Brain pericyte (primary cell): ENCODE measurements around the gene TRABD2B.

Experiments used
- DNase-seq: peaks from one replicate; pipeline ENCODE4 v3.0.0-alpha.2; 2012; ENCODE audit warnings: low read depth, low spot score

TRABD2B gene

DNA sequence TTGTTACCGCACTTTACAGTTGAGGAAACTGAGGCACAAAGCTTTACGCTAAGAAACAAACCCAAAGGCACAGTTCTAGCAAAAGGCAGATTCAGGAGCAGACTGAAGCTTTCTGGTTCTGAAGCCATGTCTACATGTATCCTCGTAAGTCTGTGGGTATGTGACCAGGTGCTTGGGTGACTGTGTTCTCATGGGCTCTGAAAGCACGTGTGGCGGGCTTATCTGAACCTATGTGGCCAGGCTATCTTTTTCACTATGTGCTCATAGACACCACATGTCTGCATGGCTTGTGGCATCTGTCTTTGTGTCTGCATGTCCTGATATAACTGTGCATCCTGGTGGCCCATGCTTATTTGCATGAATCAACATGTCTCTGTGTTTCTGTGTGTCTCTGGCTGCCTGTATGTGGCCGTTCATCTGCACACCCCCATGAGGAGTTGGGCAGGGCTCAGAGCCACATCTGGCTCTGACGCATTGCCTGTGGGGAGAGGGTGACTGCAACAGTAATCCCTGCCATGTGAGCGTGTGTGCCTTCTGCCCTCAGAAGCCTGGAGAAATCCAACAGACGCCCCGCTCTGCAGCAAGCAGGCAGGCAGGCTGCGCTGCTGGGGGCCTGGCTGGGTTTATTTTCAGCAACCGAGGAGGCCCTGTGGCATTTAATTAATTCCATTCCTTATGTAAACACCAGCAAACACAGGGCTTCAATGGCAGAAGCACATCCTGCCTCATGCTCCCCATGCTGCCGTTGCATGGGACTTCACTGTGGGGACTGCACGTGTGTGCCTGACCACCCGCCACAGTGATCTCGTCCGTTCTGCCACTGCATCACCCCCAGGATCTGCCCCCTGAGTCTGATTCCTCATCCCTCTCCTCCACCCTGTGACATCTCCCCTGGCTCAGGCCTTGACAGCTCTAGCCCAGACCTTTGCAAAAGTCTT is 115.4 kb downstream of the TRABD2B start:
- DNase-seq: peak; percentile 56

DNA sequence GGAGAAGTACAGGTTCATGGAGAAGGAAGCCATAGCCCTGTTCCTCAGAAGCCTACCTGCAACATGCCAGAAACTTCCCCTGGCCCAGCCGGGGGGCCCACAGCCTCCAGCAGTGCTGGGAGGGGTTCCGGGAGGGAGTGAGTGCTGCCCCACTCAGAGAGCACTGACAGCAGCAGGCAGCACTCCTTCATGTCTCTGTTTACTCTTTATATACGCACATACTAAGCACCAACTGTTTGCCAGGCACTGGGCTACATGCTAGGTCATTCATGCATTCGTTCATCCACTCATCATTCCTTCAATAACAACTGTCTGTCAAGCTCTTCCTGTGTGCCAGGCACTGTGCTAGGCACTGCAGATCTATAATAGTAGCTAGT is 120.6 kb downstream of the TRABD2B start:
- no peak for DNase-seq

DNA sequence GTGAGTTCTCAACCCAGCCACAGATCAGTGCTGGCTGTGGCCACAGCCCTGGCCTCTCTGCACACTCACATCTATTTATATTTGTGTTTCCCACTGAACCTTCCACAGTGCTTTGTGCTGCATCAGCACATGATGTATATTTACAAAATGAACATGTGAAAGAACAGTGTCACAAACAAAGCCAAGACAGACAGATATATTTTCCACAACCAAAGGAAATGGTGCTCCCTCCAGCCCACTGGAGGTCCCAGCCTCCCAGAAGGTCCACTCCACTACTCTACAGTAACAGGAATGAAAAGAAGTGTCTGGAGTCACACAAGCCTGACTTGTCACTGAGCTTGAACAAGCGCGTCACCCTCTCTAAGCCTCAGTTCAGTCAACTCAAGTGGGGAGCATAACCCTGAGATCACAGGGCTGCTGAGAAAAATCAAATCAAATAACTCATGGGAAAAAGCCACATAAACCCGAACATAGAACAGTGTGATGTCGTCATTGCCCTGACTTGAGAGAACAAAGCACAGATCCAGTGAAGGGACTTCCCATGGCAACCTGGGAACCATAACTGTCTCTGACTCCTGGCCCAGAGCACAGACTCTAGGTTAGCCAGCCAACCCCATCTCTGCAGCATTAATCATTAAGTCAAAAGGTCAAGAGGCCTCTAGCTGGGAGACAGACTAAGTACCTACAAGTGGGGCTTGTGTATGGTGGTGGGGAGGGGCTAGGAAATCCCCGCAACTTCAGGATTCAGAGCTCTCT is 121.2 kb downstream of the TRABD2B start:
- DNase-seq: no peak

DNA sequence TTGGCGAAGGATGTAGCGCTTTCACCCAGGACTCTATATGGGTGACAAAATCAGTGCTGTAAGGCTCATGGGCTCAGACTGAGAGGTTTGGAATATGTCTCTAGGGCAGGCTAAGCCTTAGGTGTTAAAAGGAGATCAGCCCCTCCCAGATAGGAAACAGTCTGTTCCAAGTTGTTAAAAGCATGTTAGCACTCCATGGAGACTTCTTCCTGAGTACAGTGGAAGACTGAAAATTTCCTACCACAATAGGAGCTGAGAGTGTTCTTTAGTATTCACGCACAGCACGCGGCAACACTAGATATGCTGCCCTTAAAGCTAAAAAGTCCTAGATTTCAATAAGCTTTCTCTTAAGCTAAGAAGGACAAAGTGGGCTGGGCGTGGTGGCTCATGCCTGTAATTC is 122.1 kb downstream of the TRABD2B start:
- no peak for DNase-seq

DNA sequence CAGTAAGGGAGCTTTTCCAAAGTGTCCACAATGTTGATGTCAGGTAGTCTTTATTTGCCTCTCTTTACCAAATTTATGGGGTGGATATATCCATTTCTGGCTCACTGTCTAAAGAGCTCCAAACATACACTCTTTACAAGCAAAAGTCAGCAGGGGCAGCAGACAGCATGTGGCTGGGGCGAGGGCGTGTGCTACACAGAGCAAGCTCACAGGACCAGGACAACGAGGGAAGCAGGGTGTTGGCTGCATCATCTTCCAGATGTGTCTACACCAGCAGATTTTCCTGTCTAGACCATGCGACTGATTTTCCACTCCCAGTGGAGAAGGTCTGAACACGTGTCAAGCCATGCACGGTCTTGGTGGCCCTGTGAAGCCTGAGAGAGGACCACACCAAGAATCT is 123.8 kb downstream of the TRABD2B start:
- no peak for DNase-seq

DNA sequence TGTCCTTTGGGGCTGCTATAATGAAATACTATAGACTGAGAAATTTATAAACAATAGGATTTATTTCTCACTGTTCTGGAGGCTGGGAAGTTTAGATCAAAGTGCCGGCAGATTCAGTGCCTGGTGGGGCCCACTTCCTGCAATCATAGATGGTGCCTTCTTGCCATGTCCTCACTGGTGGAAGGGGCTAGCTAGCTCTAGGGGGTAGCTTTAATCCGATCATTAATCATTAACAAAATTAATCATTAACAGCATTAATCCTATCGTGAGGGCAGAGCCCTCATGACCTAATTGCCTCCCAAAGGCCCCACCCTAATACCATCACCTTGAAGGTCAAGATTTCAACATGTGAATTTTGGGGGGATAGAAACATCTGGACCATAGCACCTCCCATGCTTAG is 124.3 kb downstream of the TRABD2B start:
- no peak for DNase-seq

DNA sequence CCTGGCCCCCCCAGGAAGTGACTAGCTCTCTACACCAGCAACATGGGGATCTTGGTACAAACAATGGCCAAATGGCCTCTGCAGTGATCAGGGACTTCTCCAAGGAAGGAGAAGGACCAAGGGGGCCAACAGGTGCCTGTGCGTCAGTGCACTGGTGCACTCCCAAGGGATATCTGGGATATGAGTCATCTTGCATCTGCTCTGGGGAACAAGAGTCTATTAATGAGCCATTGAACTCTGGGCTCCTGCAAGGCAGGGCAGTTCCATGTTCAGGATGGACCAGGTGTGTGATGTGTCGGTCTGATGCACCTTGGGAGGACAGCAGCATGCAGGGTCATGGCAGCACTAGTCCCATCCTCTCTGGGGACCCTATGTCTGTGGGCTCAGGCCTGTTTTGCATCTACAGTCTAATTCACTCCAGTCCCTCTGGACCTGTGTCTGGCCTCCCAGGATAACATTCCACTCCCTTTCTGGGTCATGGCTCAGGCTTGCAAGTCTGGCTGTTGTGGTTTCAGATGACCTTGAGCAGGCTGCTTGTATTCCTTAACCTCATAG is 125.3 kb downstream of the TRABD2B start:
- no peak for DNase-seq

DNA sequence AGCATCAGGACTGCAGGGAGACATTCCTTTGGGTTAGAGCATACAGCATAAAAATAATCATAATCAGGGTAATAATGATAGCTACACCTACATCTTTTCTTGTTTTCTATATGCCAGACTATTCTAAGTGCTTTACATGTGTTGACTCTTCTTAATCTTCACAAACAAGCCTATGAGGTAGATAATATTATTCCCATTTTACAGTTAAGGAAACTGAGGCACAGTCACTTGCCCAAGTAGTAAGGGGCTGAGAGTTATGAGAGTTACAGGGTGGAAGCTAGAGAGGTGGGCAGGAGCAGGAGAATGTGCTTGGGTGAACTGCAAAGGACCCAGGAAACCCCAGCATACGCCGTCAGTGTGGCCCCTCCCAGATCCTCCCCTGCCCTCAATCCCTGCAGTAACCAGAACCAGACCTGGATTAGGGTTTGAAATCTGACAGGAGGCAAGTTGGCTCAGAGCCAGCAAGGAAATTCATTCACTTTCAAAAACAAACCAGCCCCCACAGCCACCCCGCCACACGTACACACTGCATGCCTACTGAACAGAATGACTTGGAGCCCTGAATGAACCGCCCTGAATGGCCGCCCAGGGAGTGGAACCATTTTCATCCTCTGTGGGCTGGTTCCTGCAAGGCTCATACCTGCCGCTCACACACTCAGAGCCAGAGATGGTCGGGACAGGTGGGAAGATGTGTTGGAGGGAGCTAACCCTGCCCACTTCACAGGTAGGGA is 126.1 kb downstream of the TRABD2B start:
- no peak for DNase-seq

DNA sequence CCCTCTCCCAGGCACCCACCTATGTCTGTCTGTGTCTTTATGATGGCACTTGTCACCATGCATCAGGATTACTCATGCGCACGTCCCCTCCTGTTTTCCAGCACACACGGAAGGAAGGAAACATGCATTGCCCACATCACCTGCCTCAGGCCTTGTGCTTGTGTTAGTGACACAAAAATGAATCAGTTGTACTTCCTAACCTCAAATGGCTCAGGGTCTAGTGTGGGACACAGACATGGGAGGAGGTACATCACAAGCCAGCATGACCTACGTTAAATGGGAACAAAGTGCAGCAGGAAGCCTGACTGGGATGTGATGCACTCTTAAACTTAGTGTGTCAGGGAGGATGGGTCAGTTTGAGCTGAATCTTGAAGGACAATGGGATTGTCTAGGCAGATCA is 126.7 kb downstream of the TRABD2B start:
- DNase-seq: no peak

DNA sequence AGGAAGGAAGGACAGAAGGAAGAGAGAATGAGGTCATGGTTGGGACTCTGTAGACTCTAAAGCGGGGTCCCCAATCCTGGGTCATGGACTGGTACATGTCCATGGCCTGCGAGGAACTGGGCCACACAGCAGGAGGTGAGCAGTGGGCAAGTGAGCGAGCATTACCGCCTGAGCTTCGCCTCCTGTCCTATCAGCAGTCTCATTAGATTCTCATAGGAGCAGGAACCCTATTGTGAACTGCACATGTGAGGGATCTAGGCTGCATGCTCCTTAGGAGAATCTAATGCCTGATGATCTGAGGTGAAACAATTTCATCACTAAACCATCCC is 128.9 kb downstream of the TRABD2B start:
- DNase-seq: no peak

DNA sequence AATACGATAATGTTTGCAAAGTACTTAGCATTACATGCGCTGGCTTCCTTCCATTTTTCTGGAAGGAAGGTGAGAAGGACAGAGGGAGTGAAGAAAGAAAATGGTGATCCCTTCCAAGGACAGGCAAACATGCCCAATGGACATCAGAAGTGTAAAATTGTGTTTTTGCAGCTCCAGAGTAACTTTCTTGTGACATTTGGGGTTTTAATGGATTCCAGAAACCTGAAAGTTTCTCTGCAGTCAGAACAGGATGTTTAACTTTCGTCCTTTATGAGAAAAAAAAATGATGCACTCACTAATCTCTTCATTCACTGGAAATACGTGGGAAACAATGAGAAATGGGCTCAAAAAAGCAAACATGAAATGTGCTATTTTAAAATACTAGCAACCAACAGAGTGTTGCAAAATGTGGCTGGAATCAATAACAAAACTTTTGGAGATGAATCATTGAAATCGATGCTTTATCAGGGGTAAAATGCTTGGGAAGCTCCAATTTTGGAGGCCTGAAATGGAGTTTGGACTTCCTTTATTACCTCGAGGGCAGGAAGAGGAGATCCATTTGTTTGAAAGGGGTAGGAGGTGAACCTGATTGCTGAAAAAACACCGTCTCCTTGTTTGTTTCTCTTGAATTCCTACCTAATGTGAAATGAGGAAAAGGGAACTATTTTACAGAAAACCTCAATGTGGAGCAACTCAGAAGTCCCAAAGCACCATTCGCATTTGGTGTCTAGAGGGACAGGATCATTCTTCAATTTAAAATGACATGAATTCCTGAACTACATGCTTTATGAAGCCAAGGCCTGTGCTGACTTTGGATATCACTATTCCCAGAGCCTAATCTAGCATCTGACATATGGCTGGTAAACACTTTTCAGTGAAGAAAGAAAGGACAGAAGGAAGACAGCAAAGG is 129.5 kb downstream of the TRABD2B start:
- DNase-seq: no peak

DNA sequence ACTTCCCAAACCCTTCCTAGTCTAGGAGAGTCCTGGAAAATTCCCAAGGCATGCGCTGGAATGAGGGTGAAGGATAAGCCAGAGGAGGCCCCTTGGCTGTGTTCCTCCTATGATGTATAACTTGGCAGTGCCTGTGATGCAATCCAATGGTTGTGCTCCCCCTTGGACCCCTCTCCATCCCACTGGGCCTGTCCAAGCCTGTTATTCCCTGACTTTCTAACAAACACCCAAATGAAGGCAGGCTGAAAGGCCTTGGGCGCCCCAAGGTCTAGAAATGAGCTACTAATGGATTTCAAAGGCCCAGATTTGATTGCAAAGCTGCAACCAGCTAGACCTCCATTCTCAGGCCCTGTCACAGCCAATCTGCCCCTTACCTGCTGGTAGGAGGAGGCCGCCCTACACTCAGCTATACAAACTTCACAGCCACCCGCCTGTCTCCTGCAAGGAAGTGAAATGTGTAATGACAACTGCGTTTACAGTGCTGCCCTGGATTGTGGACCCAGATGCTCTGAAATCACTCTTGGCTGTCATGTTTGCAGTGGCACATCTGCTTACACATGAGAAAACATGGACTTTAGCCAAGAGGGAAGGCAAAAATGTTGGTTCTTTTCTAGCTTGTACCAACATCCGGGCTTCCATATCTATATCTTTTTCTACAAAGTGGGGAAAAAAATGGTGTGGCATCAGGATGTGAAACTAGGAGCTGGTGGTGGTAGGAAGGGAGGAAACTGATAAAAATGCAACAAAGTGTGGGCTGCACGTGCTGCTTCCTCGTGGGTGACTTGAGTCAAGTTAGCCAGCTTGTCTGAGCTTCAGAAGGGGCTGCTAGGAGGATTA is 130.4 kb downstream of the TRABD2B start:
- DNase-seq: no peak

DNA sequence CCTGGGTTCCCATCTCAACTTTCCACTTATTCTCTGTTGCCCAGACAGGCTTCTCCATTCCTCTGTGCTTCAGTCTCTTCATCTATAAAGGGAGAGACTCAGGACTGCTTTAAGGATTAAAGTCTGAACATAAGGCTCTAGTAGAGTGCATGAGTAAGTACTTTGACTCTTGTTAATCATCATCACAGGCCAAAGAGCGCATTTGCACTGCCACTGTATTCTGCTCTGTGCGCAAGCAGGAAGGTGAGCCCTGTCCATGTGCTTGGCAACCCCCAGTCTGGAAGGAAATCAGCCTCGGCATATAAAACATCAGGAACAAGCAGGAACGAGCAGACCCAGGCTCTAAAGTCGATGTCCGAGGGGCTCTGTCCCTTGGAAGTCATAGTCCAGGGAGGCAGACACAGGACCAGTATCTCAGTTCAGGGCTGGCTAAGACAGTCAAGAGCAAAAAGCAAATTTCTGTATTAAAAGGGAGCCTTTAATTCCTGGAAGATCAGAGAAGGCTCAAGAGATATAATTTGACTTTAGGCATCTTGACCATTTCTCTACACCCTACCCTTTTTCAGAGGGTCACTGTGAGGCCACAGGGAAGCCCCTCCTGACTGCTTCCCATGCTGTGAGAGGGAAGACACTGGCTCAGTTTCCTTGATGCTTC is 131.2 kb downstream of the TRABD2B start:
- no peak for DNase-seq

DNA sequence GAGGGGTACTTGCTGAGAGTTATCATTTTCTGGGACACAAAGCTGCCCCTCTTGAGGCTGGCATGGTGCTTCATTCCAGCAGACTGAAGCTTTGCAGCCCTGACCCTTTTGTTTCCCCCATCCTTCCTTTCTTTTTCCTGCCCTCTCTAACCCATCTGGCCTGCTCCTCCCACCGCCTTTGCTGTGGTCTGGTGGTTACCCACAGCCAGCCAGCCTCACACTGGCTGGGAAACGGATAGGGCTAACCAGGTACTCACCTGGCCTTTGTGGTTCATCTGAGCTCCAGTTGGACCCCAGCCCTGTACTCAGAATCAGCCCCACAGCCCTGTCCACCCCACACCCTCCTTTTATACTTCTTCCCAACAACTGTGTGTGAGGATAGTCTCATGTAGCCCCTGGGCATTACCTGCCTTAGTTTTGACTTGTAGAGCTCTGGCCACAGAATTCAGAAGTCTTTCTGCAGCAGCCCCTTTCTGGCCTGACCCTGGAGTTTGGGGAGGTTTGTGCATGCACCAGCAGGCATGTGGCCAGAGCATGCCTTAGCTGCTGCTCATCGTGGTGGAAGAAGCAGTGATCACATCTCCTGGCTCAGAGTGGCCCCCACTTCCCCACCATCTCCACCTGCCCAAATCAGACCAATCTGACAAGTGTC is 138.0 kb downstream of the TRABD2B start:
- DNase-seq: no peak

DNA sequence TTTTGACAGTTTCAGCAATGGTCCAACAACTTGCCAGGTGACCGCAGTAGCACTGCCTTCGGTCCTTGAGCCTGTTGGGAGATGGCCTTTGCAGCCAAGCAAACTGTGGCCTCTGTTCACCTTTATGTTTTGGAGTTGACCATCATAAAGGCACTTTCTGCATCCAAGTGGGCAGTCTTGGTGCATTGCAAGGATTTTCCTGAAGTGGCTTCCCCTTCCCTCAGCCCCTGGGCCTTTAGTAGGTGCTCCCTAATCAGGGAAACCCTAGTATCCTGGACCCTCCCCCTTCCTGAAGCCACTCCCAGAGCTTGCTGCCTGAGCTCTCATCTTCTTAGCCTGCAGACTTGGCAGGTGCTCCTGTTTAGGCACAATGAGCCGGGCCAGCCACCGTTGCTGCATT is 140.2 kb downstream of the TRABD2B start:
- DNase-seq: no peak

DNA sequence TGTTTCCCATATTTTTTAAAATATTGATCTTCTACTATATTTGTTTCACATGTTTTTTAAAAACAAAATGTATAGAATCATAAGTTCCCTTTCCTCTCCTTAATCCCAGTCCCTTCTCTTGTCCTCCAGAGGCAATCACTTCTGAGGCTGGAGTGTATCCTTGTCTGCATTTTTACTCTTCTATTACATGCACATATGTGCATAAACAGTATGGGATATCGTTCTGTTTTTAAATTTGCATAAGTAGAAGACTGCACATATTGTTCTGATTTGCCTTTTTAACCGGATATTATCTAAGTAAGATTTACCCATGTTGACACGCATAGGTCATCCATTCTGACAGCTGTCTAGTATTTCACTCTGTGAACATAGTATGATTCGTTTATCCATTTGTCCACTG is 142.0 kb downstream of the TRABD2B start:
- DNase-seq: no peak

DNA sequence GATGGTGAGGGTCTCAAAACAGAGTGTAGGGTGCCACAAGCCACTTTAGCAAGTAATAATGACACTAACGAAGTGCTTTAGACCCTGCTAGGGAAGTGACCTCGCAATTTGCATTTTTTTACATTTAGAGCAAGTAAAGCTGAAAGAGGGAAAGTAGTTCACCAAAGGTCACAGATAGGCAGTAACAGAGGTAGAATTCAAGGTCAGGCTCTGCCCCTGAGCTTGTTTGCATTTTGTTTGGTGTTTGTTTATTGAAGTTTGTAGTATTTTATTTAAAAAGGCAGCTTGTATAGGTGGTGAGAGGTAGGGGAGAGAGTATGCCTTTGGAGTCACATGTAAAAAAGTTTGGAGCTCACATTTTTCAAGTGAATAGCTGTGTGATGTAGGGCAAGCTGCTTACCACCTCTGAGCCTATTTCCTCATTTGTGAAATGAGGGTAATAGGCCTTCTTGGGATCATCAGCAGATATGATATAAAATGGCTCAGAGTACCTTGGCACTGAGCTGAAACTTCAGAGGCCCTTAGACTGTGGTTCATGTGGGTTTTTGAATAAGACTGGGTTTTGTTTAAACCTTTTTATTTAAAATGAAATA is 142.5 kb downstream of the TRABD2B start:
- DNase-seq: no peak

DNA sequence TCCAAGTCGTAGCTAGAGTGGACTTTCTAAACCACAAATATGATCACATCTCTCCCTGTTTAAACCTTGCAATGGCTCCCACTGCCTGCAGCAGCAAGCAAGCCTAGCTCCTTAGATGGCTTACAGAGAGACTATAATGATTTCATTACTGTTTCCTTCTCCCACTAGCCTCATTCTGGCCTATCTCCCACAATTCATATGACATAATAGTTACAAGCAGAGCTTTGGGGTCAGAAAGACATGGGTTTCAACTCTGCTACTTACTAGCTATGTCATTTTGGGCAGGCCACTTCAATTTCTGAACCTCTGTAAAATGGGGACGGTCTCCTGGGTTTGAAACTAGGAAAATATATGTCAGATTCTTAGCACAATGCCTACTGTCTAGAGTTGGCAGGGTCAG is 143.3 kb downstream of the TRABD2B start:
- DNase-seq: no peak

DNA sequence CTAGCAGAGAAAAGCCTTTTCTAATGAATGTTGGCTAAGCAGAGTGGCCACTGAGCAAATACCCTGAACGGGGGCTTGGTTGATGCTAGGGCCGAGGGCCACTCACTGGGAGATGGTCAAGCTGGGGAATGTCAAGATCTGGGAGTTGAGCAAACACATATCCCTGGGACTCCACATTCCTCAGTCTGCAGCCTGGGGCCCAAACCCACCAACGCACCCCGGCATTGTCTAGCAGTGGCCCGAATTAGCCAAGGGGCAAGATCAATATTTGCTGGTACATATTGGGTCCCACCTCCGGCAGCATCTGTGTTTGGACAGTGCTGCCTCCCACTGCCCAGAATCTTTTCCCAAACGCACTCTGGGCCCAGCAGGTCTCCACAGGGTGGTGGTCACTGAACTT is 144.1 kb downstream of the TRABD2B start:
- no peak for DNase-seq
